GM23338 (cell line): ENCODE measurements around the gene HECTD2. TPM values are rescaled to one million over a fixed set of nuclear protein-coding genes. Genes with fewer than 3 reads are reported as not detected.

ENCODE experiments used
- ATAC-seq: fragments of 200-7000 bp; cut with Tn5 transposase; 3 replicates; pipeline ENCODE4 v1.9.1; 2020
- DNase-seq: peaks from one replicate; pipeline ENCODE4 v3.0.0-alpha.2; 2015; ENCODE audit warnings: low spot score
- H2AFZ ChIP-seq: fragments of 200-600 bp; sonication (generic); 2 replicates; pipeline ENCODE4 v1.8.0; 2016; ENCODE audit warnings: antibody characterized with exemption, mild to moderate bottlenecking, moderate library complexity
- H3F3A ChIP-seq: fragments of 200-600 bp; sonication (generic); replicated peaks from 2 replicates; pipeline ENCODE4 v1.8.0; 2017; ENCODE audit warnings: antibody characterized with exemption, mixed run types, low read depth
- H3K27ac ChIP-seq: fragments of 200-600 bp; sonication (generic); 2 replicates; pipeline ENCODE4 v1.6.1; 2016; ENCODE audit warnings: low read depth
- H3K27me3 ChIP-seq: fragments of 200-600 bp; sonication (generic); 2 replicates; pipeline ENCODE4 v1.8.0; 2016; ENCODE audit warnings: mild to moderate bottlenecking, mixed run types, moderate library complexity; ENCODE audit not compliant: insufficient read depth
- H3K36me3 ChIP-seq: fragments of 200-600 bp; sonication (generic); 2 replicates; pipeline ENCODE4 v1.8.0; 2016; ENCODE audit warnings: mild to moderate bottlenecking; ENCODE audit not compliant: insufficient read depth
- H3K4me1 ChIP-seq: fragments of 200-600 bp; sonication (generic); 2 replicates; pipeline ENCODE4 v1.8.0; 2016; ENCODE audit warnings: mild to moderate bottlenecking, moderate library complexity; ENCODE audit not compliant: insufficient read depth
- H3K4me2 ChIP-seq: fragments of 200-600 bp; sonication (generic); 2 replicates; pipeline ENCODE4 v1.7.1; 2017; ENCODE audit warnings: mixed run types
- H3K4me3 ChIP-seq: fragments of 200-600 bp; sonication (generic); 2 replicates; pipeline ENCODE4 v1.6.1; 2016; ENCODE audit warnings: mixed run types
- H3K79me2 ChIP-seq: fragments of 200-600 bp; sonication (generic); replicated peaks from 2 replicates; pipeline ENCODE4 v1.8.0; 2017; ENCODE audit warnings: mild to moderate bottlenecking; ENCODE audit not compliant: insufficient read depth
- H3K9me2 ChIP-seq: fragments of 200-600 bp; sonication (generic); 2 replicates; pipeline ENCODE4 v1.8.0; 2017; ENCODE audit not compliant: insufficient read depth
- H4K20me1 ChIP-seq: fragments of 200-600 bp; sonication (generic); replicated peaks from 2 replicates; pipeline ENCODE4 v1.8.0; 2017; ENCODE audit warnings: mild to moderate bottlenecking; ENCODE audit not compliant: insufficient read depth
- H3K27ac Mint-ChIP-seq: 2 replicates; pipeline ENCODE4 v1.8.0; 2020; ENCODE audit warnings: inconsistent platforms, mild to moderate bottlenecking, moderate library complexity, mixed read lengths
- H3K27me3 Mint-ChIP-seq: 3 replicates; pipeline ENCODE4 v1.8.0; 2022; ENCODE audit warnings: low read depth, mild to moderate bottlenecking, moderate library complexity, mixed read lengths, inconsistent platforms; ENCODE audit not compliant: insufficient read depth, poor library complexity
- H3K36me3 Mint-ChIP-seq: 3 replicates; pipeline ENCODE4 v1.8.0; 2021; ENCODE audit warnings: low read depth, mild to moderate bottlenecking, inconsistent platforms, moderate library complexity, mixed read lengths
- H3K4me1 Mint-ChIP-seq: 3 replicates; pipeline ENCODE4 v1.8.0; 2020; ENCODE audit warnings: mild to moderate bottlenecking, inconsistent platforms, mixed read lengths
- H3K4me3 Mint-ChIP-seq: 3 replicates; pipeline ENCODE4 v1.8.0; 2021; ENCODE audit warnings: moderate library complexity, mild to moderate bottlenecking, inconsistent platforms, mixed read lengths
- H3K9me3 Mint-ChIP-seq: 3 replicates; pipeline ENCODE4 v1.8.0; 2020; ENCODE audit warnings: moderate library complexity, mild to moderate bottlenecking, inconsistent platforms, mixed read lengths
- CREB1 ChIP-seq: fragments of 250-450 bp; sonication (Bioruptor Pico); IDR thresholded peaks from 2 replicates; pipeline ENCODE4 v1.5.0; 2020; ENCODE audit warnings: low read depth, mild to moderate bottlenecking, moderate library complexity
- CTCF ChIP-seq, 2 experiments: fragments of 200-600 bp in 1 of 2; sonication (generic) in 1 of 2; conservative IDR thresholded peaks; 2 replicates each; pipeline versions ENCODE4 v1.5.1 to v1.6.1; 2016 to 2017; ENCODE audit warnings: antibody characterized with exemption in 2 of 2, low read depth in 2 of 2, mild to moderate bottlenecking in 2 of 2, moderate library complexity in 1 of 2
- EZH2 ChIP-seq: fragments of 200-600 bp; sonication (generic); IDR thresholded peaks from one replicate; pipeline ENCODE4 v1.8.0; 2017; ENCODE audit warnings: antibody characterized with exemption, mild to moderate bottlenecking, low read depth; ENCODE audit not compliant: unreplicated experiment
- EZH2phosphoT487 ChIP-seq: fragments of 200-600 bp; sonication (generic); IDR thresholded peaks from one replicate; pipeline ENCODE4 v1.8.1; 2018; ENCODE audit warnings: antibody characterized with exemption; ENCODE audit not compliant: unreplicated experiment
- JUNB ChIP-seq: IDR thresholded peaks from one replicate; pipeline ENCODE4 v1.6.1; 2016; ENCODE audit warnings: antibody characterized with exemption; ENCODE audit not compliant: unreplicated experiment
- NANOG ChIP-seq: IDR thresholded peaks from 2 replicates; pipeline ENCODE4 v1.6.1; 2016; ENCODE audit warnings: antibody characterized with exemption, borderline replicate concordance
- POLR2AphosphoS5 ChIP-seq: IDR thresholded peaks from 2 replicates; pipeline ENCODE4 v1.6.1; 2016; ENCODE audit warnings: antibody characterized with exemption, low read depth
- REST ChIP-seq: IDR thresholded peaks from one replicate; pipeline ENCODE4 v1.6.1; 2018; ENCODE audit warnings: antibody characterized with exemption; ENCODE audit not compliant: unreplicated experiment
- STAT1 ChIP-seq: IDR thresholded peaks from one replicate; pipeline ENCODE4 v1.6.1; 2016; ENCODE audit warnings: antibody characterized with exemption; ENCODE audit not compliant: unreplicated experiment
- ZNF114 ChIP-seq: fragments of 250-450 bp; sonication (Bioruptor Pico); IDR thresholded peaks from 2 replicates; pipeline ENCODE4 v1.5.0; 2020; ENCODE audit warnings: mild to moderate bottlenecking, moderate library complexity
- ZNF331 ChIP-seq: fragments of 250-450 bp; sonication (Bioruptor Pico); IDR thresholded peaks from 2 replicates; pipeline ENCODE4 v1.5.0; 2020; ENCODE audit warnings: low read depth, mild to moderate bottlenecking, moderate library complexity
- polyA plus RNA-seq: library from polyadenylated mRNA; unstranded; fragments of >200 nt; fragmentation: Nextera tagmentation; extraction: Ambion mirVana; gene quantifications from 2 replicates; pipeline ENCODE4 v1.2.1, GENCODE V29; 2016
- total RNA-seq: library from RNA; depleted of rRNA; stranded (reverse); fragments of >200 nt; shearing (Covaris generic); gene quantifications from 2 replicates; pipeline ENCODE4 v1.2.3, GENCODE V29; 2014

Gene HECTD2
- total and polyA plus RNA-seq, 2 experiments from 2014 or later, result 8.5 to 14.4 TPM

- Histone ChIP-seq H2AFZ (no peak overlapping the region), H4K20me1 (no peaks in the 10 kb centered on the region), H3F3A (no peaks in the 10 kb centered on the region), H3K4me3 (no peak overlapping the region), H3K4me1 (no peaks in the 10 kb centered on the region), H3K4me2 (no peak overlapping the region), H3K27ac (no peak overlapping the region), H3K79me2 (no peaks in the 10 kb centered on the region), H3K27me3 (no peaks in the 10 kb centered on the region), H3K9me2 (no peaks in the 10 kb centered on the region), H3K36me3 (no peaks in the 10 kb centered on the region)
- DNase-seq (no peak), ATAC-seq (no peak)
- Mint-ChIP-seq H3K4me1 (no peaks in the 10 kb centered on the region), H3K4me3 (no peak overlapping the region), H3K9me3 (no peaks in the 10 kb centered on the region), H3K36me3 (no peaks in the 10 kb centered on the region), H3K27me3 (no peaks in the 10 kb centered on the region), H3K27ac (no peak overlapping the region; the same call in 1 of the 2 replicates)
- no peak for TF ChIP-seq CTCF (conservative IDR thresholded peaks at IDR 0.05; ENCODE audit: low read depth in 2 of 2)
- no peak for TF ChIP-seq EZH2phosphoT487
- no peak for TF ChIP-seq EZH2
- TF ChIP-seq ZNF331 (CRISPR knock-in tag), result no peak
Measured at GRCh38 chr10:91514787-91515186, 104.6 kb downstream of the HECTD2 start.

- no peaks in the 10 kb centered on the region for H3K36me3 ChIP-seq
- H3K9me2 ChIP-seq, result no peaks in the 10 kb centered on the region
- no peak overlapping the region for H3K27ac ChIP-seq
- Mint-ChIP-seq H3K4me1 (peaks cover 3% of the 10 kb centered on the region; the same call in 2 of the 3 replicates), H3K27me3 (peaks cover 1% of the 10 kb centered on the region), H3K9me3 (no peaks in the 10 kb centered on the region), H3K36me3 (no peaks in the 10 kb centered on the region), H3K27ac (no peak overlapping the region), H3K4me3 (no peak overlapping the region)
- no peak for DNase-seq
- no peak overlapping the region for H2AFZ ChIP-seq
- no peaks in the 10 kb centered on the region for H3K4me1 ChIP-seq
- H3K4me2 ChIP-seq, result no peak overlapping the region
- H3K27me3 ChIP-seq, result no peaks in the 10 kb centered on the region
- H4K20me1 ChIP-seq, result no peaks in the 10 kb centered on the region
- ATAC-seq, result no peak
- no peak overlapping the region for H3K4me3 ChIP-seq
- H3K79me2 ChIP-seq, result no peaks in the 10 kb centered on the region
- no peaks in the 10 kb centered on the region for H3F3A ChIP-seq
- no peak for TF ChIP-seq ZNF331 (CRISPR knock-in tag)
- TF ChIP-seq CREB1, result no peak
- no peak for TF ChIP-seq JUNB
- TF ChIP-seq EZH2, result no peak
- TF ChIP-seq NANOG, result no peak
- TF ChIP-seq REST, result no peak
- TF ChIP-seq STAT1, result no peak
- no peak for TF ChIP-seq ZNF114
- no peak for TF ChIP-seq POLR2AphosphoS5
- no peak for TF ChIP-seq EZH2phosphoT487
Measured at GRCh38 chr10:91517394-91517793, 107.2 kb downstream of the HECTD2 start.
